NCI-H345 (cell line): ENCODE measurements around the gene TM9SF1.

Experiments
- DNase-seq: peaks from one replicate; lab custom pipeline; 2025; lab: John Stamatoyannopoulos, UW

The TM9SF1 gene

DNA sequence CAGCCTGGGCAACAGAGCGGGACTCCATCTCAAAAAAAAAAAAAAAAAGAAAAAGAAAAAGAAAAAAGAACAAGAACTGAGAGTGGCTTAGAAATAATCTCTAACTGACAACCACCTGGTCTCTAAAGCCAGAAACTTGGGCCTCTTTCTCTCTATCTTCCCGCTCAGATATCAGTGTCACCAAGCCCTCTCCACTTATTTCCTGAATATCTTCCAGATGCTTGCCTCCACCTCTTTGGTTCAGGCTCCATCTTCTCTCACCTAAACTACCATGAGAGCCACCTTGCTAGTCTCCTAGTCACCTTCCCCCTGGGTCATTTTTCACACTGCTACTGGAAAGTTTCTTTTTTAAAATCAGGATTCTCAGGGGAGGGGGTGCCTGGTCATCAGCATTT lies 1.8 kb upstream of the TM9SF1 start:
- DNase-seq: no peak

DNA sequence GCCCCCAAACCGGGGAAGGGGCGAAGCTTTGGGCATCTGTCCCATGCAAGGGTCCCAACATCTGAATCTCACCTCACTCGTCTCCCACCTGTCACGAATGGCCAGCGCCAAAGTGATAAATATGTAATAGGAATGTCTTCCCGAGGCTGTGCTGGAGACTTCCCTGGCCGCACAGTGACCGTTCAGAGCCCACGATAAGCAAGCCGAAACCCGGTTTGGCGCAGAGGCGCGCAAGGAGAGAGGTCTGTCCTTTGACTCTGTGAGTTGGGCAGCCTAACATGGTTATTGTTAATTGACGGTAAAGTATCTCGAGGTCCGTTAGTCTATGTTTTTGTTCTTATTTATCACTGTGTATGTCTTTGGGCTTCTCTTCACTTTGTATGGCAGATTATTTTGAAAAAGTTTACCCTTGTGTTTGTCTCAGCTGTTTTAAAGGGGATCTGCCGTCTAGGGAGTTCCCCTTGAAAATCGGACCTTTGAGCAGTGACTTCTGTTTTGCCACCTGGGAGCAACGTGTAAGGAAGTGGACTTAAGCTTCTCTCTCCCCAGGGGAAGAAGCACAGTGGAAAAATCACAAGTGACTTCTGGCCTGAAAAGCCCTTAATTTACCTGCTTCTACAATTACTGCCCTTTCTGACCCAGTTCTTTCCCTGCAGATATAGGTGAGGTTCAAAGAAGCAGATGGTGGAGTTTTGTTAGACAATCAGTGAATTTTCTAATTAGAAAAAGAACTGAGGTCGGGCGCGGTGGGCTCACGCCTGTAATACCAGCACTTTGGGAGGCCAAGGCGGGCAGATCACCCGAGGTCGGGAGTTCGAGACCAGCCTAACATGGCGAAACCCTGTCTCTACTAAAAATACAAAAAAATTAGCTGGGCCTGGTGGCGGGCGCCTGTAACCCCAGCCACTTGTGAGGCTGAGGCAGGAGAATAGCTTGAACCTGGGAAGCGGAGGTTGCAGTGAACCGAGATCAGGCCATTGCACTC lies 1.1 kb upstream of the TM9SF1 start:
- DNase-seq: no peak

DNA sequence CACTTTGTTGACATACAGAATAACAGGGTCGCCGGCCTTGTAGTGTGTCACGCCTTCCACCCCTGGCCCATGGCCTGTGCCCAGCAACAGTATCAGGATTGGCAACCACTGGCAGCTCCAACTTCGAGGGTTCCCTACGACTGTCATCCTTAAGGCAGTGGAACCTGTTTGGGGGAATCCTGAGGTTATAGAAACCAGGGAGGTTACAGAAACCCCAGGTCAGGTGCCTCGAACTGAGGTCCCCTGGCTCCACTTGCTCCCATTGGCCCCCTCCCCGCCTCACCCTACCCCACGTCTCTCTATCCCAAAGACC lies 412 bp downstream of the TM9SF1 start:
- DNase-seq: no peak

DNA sequence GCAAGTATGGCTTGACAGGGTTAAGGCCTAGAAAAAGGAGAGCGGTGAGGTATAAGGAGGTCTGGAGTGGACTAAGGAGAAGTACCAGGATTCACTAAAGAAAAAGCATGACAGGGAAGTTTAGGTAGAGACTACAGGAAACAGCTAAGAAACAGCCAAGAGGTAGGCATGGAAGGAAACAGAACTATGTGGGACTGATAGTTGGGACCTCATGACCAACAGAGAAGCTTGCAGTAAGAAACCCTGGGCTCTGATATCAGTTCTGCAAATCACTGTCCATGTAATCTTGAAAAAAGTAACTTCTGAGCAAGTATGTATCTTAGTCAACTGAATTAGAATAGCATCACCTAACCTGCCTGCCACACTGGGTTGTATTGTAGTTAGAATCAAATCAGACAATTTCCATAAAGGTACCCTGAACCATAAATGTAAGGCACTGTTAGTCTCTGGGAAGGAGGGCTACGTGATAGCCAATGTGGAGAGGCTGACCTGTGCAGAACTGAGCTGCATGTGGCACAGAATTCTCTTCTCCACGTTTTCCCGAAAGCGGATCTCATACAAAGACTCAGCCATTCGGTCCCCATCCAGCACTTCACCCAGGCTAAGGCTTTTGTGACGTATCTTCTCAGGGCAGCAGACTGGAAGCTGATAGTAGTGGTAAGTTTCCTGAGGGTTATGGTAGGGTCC lies 912 bp downstream of the TM9SF1 start:
- no peak for DNase-seq

DNA sequence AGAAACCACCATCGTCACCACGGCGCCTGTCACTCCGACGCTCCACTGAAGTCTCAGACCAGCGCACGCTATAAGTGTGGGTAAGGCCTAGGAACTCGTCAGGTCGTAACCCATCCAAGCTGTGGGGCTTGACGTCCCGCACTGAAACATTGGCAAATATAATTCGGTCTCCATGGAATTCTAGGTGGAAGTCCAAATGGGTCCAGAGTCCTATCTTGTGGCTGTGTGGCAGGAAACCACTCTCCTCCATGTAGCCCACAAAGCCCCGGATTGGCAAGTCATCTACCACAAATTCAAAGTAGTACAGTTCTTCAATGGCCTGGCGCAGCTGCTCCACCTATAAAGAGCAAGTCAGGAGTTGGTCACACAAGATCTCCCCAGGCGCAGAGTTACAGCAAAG lies 2.3 kb downstream of the TM9SF1 start:
- DNase-seq: no peak

DNA sequence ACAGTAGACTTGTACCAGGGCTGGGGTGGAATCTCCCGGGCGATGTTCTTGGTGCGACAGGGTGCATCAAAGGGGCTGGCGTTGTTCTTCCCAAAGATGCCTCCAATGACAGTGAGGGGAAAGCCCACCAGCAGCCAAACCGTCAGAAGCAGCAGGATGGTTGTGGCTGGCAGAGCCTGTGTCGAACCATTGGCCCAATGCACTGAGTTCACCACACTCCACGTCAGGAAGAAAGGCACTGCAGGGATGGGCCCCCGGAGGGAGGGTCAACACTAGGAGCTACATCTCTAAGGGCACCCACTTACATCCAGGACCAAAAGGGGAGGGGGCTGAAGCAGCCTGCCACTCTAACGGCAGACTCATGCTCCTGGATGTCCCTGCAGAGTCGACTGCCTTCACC lies 4.8 kb downstream of the TM9SF1 start:
- no peak for DNase-seq

DNA sequence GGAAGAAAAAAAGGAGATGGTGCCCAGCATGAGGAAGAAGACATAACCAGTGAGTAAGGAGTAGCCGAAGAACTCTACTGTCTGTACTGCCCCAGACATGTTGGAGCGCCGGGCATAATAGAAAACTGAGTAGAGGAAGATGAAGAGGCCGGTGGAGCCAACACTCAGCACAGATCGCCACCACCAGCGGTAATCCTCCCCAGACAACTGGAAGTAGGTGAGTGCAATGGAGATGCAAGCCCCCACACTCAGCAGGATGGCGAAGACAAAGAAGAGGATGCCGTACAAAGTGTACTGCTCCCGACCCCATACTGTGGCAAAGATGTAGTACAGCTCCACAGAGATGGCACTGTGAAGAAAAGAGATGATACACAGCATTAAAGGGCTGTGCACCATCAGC lies 5.8 kb downstream of the TM9SF1 start:
- no peak for DNase-seq

DNA sequence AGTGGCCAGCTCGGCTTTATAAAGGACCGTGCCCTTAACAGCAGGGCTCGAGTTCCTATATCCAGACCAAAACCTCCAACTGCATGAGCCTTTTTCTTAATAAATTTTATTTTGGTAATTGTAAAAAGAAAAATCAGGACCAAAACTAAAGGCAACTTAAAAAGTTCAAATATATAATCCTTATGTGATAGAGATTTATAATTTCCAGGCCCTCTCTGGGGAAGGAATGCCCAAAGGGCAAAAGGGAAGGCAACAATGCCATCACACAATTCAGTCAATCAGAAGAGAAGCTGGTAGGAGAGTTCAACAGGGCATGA lies 6.2 kb downstream of the TM9SF1 start:
- no peak for DNase-seq

DNA sequence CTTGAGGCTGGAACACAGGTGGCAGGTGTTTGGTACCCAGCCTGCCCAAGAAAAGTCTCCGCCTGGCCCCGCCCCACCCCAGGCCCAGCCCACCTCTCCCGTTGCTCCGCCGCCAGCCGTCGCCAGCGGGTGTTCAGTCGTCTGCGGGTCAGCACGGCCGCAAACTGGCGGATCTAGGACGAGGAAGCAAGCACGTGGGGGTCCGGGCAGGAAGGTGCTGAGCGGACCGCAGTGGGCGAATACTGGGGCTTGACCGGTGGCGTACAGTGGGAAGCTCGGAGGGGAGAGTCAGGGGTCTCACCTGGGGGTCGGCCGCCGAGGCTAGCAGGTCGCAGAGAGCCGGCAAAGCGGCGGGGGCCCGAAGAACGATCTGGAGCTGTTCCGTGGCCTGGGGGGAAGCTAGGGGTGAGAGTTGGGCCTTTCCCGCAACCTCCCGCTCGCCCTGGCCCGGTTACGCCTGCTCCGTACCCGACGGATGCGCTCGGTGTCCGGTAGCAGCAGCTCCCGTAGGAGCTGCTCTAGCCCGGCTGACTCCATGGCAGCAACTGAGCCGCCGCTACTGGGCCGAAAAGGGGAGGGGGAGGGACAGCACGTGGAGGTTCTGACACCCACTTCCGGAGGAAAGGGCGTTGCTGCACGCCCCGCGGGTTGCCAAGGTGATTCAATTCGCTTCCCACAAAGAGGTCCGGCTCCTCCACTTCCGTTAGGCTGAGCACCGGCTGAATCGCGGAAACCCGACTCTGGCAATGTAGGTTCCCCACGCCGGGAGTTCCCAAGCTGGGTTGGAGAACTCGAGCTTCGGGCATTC lies 6.8 kb downstream of the TM9SF1 start, which contains the start of gene IPO4:
Gene IPO4 (minus strand): TSS at position 566 of the 808 bp plus-strand sequence. CDS start 29 bp downstream, at position 537.
- DNase-seq: peak; percentile 98

DNA sequence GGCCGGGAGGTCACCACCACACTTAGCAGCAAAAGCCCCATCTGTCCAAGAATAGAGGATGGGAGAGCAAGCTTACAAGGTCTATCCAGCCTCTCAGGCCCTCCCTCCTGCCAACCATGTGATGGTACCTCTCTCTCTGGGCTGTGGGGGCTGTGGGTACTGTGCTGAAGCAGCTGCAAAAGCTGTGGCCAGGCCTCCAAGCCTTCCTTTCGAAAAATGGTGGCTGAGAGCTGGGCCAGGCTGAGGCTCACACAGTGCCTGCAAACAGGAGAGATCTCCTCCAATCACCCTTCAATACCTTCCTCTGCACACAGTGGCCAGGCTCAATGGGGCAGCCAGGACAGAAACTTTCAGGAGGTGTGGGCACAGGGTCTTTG lies 7.7 kb downstream of the TM9SF1 start:
- DNase-seq: no peak

DNA sequence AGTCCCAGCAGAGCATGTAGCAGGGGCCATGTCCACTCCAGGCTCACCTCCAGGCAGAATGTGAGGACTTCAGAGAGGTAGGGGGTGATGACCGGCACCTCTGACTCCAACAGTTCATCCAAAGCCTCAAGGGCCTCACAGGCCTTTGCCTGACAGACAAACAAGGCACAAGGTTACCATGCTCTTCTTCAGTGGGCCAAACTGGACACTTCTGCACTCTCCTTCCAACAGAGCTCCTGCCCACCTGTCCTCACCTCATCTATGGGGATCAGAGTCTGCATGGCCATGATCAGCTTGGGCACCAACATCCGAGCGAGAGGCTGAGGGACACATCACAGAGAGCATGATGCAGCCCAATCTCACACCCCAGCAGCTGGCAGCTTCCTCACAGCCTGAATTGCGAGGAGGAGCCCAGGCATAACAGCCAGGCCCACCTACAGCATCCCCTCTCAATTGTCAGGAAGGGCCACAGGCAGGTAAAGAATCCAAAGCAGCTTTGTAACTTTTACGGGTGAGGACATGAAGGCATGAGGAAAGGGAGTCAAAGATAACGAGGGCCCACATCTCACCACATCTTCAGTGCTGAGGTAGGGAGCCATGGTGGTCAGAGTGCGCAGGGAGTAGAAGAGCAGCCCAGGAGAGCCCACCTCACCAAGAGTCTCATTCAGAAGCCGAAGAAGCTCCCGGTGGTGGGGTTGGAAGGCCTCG lies 8.3 kb downstream of the TM9SF1 start:
- no peak for DNase-seq

DNA sequence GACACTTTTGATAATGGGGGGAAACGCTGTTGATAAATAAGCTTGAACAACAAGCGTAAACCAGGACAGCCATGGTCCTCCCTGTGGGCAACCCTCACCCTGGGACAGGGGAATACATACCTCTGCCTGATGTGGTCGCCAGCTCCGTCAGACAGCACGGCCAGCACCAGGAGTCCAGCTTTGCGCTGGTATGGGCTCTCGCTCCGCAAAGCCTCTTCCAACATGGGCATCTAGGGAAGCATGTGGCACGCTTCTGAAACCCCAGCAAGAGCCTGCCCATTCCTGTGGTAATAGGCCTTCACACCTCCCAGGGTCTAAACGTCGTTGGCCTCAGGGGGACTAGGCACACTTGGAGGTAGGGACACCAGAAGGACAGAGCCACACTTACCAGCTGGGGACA lies 9.5 kb downstream of the TM9SF1 start:
- no peak for DNase-seq

DNA sequence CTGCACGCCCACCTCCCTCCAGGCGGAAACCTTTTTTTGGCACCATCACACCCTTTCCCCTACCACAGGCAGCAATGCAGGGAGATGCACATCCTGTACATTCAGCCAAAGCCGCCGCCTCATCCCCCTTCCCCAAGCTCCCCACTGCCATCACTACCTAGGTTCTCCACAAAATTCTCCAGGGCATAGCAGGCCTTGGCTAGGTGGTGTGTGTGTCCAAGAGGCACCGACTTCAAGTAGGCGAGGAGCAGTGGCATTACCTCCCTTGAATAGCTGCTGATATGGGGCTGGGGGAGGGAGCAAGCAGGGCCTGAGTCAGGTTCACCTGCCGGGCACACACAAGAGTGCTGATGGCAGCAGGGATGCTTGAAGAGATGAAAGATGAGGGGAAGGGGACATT lies 10.2 kb downstream of the TM9SF1 start:
- no peak for DNase-seq

DNA sequence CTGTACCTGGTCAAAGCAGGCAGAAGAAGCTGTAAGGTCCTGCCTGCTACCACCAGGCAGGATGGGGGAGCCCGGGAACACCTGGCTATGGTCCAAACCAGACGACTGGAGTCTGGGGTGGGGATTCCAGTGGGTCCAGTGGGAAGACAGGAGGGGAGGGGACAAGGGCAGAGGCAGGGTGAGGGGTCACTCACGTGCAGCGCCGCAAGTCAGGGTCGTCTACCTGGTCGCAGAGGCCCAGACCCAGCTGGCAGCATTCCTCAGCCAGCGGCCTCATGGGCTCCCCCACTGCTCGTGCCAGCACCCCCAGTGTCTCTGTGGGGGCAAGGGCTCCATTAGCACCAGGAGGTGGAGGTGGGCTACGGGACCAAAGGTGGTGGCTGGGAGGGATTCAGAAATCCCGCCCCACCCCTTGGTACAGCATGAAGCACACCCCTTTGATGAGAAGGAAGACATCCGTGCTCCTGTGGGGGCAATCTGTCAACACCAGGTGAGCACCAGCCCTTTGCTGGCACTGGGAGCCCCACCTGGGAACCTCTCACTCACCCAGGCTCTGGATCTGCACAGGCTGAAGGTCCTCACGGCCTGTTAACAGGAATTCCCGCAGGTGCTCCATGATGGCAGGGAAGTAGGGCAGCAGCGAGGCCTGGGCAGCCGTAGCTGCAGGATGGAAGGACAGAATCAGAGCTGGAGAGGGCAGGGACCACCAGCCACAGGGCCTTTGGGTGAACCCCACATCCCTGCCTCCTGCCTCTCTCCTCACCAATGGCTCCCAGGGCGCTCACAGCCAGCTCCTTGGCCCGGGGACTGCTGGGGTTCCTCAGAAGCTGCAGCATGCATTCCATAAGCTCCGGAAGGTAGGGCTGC lies 10.9 kb downstream of the TM9SF1 start:
- DNase-seq: no peak

DNA sequence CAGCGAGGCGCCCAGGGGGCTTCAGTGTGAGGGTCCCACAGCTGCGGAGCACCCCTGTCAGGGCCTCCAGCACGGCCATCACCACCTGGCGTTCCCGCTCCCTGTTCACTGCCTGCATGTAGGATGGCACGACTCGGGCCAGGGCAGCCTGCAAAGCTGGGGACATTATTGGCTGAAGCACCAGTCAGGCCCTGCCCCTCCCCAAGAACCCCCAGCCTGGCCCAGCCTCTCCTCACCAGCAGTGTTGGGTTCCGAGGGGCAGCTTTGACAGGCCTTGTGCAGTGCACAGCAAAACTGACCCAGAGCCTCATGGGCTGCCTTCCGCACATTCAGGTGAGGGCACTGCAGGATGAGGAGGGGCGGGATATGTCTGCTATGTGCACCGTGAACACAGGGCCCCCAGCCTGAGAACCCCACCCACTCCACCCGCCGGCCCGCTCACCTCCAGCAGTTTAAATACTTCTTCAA lies 12.2 kb downstream of the TM9SF1 start:
- DNase-seq: no peak

DNA sequence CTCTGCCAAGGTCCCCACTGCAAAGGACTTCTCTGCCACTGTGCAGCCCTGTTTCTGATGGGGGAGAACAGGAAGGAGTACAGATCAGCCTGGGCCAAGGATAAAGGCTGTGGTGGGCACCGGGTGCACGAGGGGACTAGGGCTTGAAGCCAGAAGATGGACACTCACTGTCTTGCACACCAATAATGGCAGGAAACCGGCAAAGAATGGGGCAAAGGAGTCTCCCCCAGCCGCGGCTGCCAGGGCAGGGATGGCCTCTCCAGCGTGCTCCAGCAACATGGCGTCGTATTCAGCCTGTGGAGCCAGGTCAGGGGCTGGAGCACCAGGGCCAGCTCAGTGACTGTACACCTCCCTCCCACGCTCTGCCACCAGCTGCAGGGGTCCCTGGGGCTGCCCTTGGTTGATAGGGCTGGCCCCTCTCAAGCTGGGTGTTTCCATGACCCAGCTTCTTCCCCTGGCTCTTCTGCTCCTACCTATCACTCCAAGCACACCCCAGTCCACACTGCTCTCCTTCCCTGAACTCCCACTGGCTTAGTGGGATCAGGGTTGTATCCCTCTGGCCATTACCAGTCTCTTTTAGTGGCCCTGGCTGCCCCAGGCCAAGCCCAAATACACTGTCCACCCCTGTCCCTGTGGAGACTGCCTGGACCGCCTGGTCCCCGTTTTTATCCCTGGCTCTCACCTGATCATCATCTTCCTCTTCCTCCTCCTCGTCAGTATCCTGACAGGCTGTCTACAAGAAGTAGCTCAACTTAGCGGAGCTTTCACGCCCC lies 12.9 kb downstream of the TM9SF1 start:
- no peak for DNase-seq

DNA sequence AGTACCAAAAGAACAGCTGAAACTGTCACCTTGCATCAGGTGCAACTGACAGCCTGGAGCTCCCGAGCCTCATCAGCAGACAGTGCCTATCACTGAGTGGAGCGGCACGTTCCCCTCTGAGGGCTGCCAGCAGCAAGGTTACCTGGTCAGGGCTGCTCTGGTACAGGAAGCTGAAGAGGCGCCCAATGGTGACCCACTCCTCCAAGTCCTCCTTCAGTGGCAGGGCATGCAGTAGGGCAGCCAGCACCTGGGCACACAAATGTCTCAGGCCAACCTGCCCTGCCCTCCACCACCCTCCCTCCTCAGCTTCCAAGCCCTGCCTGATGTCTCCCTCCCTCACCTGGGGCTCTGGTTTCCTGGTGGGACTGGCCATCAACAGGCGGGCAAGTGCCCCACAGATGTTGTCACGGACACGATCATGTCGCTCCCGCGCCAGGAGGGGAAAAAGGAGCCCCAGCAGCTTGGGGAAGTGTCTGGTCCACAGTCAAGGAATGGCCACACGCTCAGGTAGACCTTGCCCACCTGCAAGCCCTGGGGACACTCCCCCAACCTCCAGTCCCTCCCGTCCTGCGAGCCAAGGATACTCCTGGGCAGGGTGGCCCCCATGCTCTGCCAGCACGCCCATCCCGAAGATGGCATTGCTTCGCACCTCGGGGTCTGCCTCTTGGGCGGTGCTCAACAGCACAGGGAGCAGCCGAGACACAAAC lies 13.7 kb downstream of the TM9SF1 start:
- no peak for DNase-seq

DNA sequence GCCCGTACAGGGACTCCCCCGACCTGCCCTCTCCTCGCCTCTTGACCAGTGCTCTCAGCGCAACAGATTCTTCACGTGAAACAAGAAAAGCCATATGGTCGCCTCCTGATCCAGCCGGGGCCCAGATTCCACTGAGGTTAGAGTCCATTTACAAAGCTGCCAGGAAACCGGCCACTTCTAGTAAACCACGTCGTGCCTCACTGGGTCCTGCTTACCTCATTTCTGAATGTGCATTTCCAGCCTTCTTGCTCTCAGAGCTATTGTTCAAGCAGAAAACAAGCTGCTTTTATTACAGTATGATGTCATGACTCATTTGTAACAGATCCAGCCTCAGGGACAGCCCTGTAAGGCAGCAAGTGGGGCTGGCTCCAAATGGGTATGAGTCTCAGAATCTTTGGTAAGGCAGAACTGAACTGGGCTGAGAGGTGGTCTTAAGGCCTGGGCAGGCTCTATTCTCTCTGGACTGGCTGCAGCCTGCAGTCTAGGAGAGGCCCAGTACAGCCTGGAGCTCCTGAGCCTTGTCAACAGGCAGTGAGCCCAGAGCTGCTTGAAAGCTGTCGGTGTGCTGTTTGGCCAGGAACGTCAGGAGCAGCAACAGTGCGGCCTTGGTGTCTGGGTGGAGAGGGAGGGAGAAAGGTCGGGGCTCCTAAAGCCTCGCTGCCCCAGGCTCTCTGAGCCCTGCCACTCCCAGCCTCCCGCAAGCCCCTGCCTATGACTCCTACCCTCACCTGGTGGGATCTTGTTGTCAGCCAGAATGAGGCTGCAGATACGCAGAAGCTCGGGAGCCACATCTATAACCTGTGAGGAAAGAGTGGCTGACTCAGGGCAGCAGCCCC lies 15.1 kb downstream of the TM9SF1 start:
- DNase-seq: no peak
